ENCODE measurements around the gene KHDC3L. TPM values are rescaled to one million over a fixed set of nuclear protein-coding genes. Genes with fewer than 3 reads are reported as not detected.

Gene KHDC3L
- total RNA-seq, 1 experiment from 2014 or later: not detected

DNA sequence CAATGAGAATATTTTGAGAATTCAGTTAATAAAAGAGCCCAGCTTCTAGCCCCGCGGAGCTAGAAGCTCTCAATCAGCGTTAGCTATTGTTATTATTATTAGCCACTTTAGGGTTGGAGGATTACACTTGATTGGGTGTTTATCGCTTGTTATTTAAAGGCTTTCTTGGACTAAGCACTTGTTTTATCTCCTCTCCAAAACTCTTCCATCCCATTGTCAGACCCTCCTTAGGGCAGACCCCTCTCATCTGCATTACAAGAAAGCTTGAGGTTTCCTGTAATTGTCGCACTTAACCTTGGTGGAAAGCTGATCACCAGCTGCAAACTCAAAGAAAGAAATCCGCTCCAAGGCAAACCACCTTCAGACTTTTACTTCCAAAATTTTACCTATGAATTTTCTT, 13.1 kb upstream of the KHDC3L start:
- CTCF ChIA-PET: no interaction called here
- no TSS peak for BruUV-seq (replicated peaks)
- DNase-seq (ENCODE audit: low read depth, low spot score) (no peak), ATAC-seq (no peak)
- in situ Hi-C loops (cut with HindIII; ENCODE audit: low pct_unique_long_range_greater_than_20kb, low sequenced_read_pairs) (no loop called here), intact Hi-C loops (cut with micrococcal nuclease; ENCODE audit: unreplicated experiment) (no loop called here)
- TF ChIP-seq, protein P1, sequence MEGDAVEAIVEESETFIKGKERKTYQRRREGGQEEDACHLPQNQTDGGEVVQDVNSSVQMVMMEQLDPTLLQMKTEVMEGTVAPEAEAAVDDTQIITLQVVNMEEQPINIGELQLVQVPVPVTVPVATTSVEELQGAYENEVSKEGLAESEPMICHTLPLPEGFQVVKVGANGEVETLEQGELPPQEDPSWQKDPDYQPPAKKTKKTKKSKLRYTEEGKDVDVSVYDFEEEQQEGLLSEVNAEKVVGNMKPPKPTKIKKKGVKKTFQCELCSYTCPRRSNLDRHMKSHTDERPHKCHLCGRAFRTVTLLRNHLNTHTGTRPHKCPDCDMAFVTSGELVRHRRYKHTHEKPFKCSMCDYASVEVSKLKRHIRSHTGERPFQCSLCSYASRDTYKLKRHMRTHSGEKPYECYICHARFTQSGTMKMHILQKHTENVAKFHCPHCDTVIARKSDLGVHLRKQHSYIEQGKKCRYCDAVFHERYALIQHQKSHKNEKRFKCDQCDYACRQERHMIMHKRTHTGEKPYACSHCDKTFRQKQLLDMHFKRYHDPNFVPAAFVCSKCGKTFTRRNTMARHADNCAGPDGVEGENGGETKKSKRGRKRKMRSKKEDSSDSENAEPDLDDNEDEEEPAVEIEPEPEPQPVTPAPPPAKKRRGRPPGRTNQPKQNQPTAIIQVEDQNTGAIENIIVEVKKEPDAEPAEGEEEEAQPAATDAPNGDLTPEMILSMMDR (IDR thresholded peaks at IDR 0.05): no peak
- TF ChIP-seq, protein P2, sequence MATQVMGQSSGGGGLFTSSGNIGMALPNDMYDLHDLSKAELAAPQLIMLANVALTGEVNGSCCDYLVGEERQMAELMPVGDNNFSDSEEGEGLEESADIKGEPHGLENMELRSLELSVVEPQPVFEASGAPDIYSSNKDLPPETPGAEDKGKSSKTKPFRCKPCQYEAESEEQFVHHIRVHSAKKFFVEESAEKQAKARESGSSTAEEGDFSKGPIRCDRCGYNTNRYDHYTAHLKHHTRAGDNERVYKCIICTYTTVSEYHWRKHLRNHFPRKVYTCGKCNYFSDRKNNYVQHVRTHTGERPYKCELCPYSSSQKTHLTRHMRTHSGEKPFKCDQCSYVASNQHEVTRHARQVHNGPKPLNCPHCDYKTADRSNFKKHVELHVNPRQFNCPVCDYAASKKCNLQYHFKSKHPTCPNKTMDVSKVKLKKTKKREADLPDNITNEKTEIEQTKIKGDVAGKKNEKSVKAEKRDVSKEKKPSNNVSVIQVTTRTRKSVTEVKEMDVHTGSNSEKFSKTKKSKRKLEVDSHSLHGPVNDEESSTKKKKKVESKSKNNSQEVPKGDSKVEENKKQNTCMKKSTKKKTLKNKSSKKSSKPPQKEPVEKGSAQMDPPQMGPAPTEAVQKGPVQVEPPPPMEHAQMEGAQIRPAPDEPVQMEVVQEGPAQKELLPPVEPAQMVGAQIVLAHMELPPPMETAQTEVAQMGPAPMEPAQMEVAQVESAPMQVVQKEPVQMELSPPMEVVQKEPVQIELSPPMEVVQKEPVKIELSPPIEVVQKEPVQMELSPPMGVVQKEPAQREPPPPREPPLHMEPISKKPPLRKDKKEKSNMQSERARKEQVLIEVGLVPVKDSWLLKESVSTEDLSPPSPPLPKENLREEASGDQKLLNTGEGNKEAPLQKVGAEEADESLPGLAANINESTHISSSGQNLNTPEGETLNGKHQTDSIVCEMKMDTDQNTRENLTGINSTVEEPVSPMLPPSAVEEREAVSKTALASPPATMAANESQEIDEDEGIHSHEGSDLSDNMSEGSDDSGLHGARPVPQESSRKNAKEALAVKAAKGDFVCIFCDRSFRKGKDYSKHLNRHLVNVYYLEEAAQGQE (IDR thresholded peaks at IDR 0.05; ENCODE audit: insufficient read depth in 1 of 2, low read depth in 2 of 2, low read length in 1 of 2): no peak
- TF ChIP-seq POLR2AphosphoS5 (IDR thresholded peaks at IDR 0.05; ENCODE audit: low read depth, low read length): no peak
- no peak for TF ChIP-seq SIN3A (IDR thresholded peaks at IDR 0.05; ENCODE audit: borderline replicate concordance, insufficient read depth, low read depth, low read length)
- TF ChIP-seq TCF7L2 (IDR thresholded peaks at IDR 0.05; ENCODE audit: low read depth, low read length): no peak
- Histone ChIP-seq H3K4me1 (ENCODE audit: control insufficient read depth, insufficient read depth, low read length) (no peaks in the 10 kb centered on the region), H3K9me3 (ENCODE audit: control insufficient read depth, insufficient read depth, low read depth, low read length) (no peaks in the 10 kb centered on the region), H3K27me3 (ENCODE audit: control insufficient read depth, insufficient read depth, low read length) (no peaks in the 10 kb centered on the region), H3K4me3 (ENCODE audit: low read depth in 2 of 2, low read length in 2 of 2) (no peak overlapping the region), H3K27ac (ENCODE audit: low read length) (no peak overlapping the region), H3K36me3 (ENCODE audit: control insufficient read depth, insufficient read depth, low read length) (no peaks in the 10 kb centered on the region)
- POLR2A ChIA-PET: interaction anchor here (0.7 kb wide), 2 partner anchors 27 to 64 kb away, joined by 3 to 5 read pairs; no protein-coding TSS in a partner anchor

DNA sequence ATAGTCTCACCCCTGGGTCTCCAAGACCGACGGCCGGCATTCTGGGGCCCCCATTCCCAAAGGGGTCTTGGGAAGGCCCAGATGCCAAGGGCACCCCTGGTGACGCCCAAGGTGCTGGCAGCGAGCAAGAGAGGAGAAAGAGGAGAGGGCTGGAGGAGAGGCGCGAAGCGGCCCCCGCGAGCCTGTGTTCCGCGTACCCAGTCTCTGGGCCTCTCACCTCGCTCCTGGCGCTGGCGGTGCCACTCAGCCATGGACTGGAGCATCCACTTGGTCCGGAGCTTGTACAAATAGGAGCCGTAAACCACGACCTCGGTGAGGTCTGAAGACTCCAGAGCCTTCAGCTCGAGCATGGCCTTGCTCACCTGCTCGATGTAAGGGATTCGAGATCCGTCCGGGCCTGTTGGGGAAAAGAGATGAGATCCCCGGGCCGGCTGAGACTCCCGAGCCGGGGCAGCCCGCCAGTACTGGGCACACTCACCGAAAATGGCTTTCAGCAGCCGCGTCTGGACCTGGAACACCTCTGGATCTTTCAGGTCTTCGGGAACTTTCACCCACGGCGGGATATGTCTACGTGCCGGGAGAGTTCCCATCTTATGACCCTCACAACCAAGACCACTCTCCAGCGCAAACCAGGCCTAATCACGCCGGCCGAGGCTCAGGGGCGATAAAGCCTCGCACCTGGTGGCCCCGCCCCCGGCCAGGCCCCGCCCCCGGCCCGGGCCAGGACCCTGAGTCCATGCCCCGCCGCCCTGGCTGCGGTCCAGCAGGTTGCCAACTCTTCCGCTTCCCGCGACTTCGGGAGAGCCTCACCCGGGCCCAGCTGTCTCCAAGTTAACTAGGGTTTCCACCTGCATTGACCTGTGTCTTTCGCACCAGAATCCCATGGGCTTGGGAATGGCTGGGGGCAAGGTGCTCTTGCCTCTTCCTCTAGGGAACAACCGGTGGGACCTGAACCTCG, 8.5 kb upstream of the KHDC3L start, which contains the start of gene DPPA5:
Gene DPPA5, minus strand, starts transcription at position 641 of the 958 bp plus-strand sequence. Its CDS starts 51 bp downstream, at position 590.
- no peak within 1 kb of the TSS for H3K4me3 ChIP-seq (ENCODE audit: low read depth in 2 of 2, low read length in 2 of 2)
- ChIA-PET CTCF (no interaction called here), POLR2A (no interaction called here)
- ATAC-seq: no peak
- in situ Hi-C loops (cut with HindIII; ENCODE audit: low pct_unique_long_range_greater_than_20kb, low sequenced_read_pairs): no loop called here
- no peaks in the 10 kb centered on the region for H3K9me3 ChIP-seq (ENCODE audit: control insufficient read depth, insufficient read depth, low read depth, low read length)
- TF ChIP-seq, protein P1 (IDR thresholded peaks at IDR 0.05): no peak
- TF ChIP-seq POLR2AphosphoS5 (IDR thresholded peaks at IDR 0.05; ENCODE audit: low read depth, low read length) (no peak), SIN3A (IDR thresholded peaks at IDR 0.05; ENCODE audit: borderline replicate concordance, insufficient read depth, low read depth, low read length) (no peak), TCF7L2 (IDR thresholded peaks at IDR 0.05; ENCODE audit: low read depth, low read length) (no peak)
- TF ChIP-seq, protein P2 (IDR thresholded peaks at IDR 0.05; ENCODE audit: insufficient read depth in 1 of 2, low read depth in 2 of 2, low read length in 1 of 2): no peak
- H3K4me1 ChIP-seq (ENCODE audit: control insufficient read depth, insufficient read depth, low read length): no peaks in the 10 kb centered on the region
- intact Hi-C loops (cut with micrococcal nuclease; ENCODE audit: unreplicated experiment): no loop called here
- H3K27ac ChIP-seq (ENCODE audit: low read length): no peak within 1 kb of the TSS
- DNase-seq (ENCODE audit: low read depth, low spot score): no peak
- BruUV-seq (replicated peaks): no TSS peak
- H3K36me3 ChIP-seq (ENCODE audit: control insufficient read depth, insufficient read depth, low read length): no peaks in the 10 kb centered on the region
- H3K27me3 ChIP-seq (ENCODE audit: control insufficient read depth, insufficient read depth, low read length): no peaks in the 10 kb centered on the region

Data from Panc1 (cell line).